Thyroid gland (tissue), 4 donors: ENCODE data around the gene MAPK1.

Experiments
- POLR2A ChIP-seq, 2 donors: fragments of 450-650 bp; IDR thresholded peaks; one replicate each; pipeline ENCODE4 v1.6.1; 2017; ENCODE audit warnings: antibody characterized with exemption in 2 of 2, mild to moderate bottlenecking in 2 of 2, moderate library complexity in 1 of 2
- TF ChIP-seq, protein P1 (sequence below), 6 experiments: fragments of 200-600 bp in 3 of 6; fragments of 450-650 bp in 3 of 6; sonication (generic) in 3 of 6; IDR thresholded peaks; one replicate each; pipeline ENCODE4 v1.5.1; 2016 to 2019; ENCODE audit warnings: antibody characterized with exemption in 6 of 6, mild to moderate bottlenecking in 2 of 6, inconsistent platforms in 1 of 6, moderate library complexity in 1 of 6

DNA sequence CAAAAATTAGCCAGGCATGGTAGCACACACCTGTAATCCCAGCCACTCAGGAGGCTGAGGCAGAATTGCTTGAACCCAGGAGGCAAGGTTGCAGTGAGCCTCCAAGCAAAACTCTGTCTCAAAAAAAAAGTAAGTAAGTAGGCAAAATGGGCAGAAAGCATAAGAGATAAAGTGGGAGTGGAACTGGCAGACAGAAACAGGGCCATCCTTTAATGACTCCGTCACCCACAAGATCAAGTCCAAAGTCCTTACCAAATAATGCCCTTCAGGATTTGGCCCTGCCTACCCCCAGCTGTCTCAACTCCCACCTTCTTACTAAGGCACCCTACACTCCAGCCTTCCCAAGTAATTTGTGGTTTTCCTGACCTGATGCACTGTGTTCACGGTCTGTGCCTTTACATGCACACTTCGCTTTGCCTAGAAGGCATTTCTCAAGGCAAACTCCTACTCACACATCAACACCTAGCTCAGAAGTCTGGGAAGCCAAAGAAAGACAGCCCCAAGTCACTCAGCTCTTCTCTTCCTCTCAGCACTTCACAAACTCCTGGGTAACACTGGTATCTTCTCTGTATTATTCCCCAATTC lies 6.1 kb downstream of the MAPK1 start:
- TF ChIP-seq POLR2A (IDR thresholded peaks at IDR 0.05), result no peak
- TF ChIP-seq, protein P1, sequence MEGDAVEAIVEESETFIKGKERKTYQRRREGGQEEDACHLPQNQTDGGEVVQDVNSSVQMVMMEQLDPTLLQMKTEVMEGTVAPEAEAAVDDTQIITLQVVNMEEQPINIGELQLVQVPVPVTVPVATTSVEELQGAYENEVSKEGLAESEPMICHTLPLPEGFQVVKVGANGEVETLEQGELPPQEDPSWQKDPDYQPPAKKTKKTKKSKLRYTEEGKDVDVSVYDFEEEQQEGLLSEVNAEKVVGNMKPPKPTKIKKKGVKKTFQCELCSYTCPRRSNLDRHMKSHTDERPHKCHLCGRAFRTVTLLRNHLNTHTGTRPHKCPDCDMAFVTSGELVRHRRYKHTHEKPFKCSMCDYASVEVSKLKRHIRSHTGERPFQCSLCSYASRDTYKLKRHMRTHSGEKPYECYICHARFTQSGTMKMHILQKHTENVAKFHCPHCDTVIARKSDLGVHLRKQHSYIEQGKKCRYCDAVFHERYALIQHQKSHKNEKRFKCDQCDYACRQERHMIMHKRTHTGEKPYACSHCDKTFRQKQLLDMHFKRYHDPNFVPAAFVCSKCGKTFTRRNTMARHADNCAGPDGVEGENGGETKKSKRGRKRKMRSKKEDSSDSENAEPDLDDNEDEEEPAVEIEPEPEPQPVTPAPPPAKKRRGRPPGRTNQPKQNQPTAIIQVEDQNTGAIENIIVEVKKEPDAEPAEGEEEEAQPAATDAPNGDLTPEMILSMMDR (IDR thresholded peaks at IDR 0.05), result no peak
